Fibroblast of villous mesenchyme (primary cell): Measurements from ENCODE around the gene ZNF33B. TPM values are rescaled to one million over a fixed set of nuclear protein-coding genes. Genes with fewer than 3 reads are reported as not detected.
A peak's percentile ranks its signal among the peaks of the same experiment; 100 is the strongest.

Source experiments
- DNase-seq: peaks from one replicate; pipeline ENCODE4 v3.0.0-alpha.2; 2010; ENCODE audit warnings: low read depth
- H3K4me3 ChIP-seq: 2 replicates; pipeline ENCODE4 v1.5.1; 2011; ENCODE audit warnings: low read depth, mild to moderate bottlenecking, low read length
- total RNA-seq: library from RNA; depleted of rRNA; stranded (reverse); fragments of >200 nt; gene quantifications from 2 replicates; pipeline ENCODE4 v1.2.3, GENCODE V29; 2012
- TF ChIP-seq, protein P1 (sequence below): IDR thresholded peaks from 2 replicates; pipeline ENCODE4 v1.5.1; 2012; ENCODE audit warnings: low read depth, mild to moderate bottlenecking, low read length; ENCODE audit not compliant: insufficient read depth

Gene ZNF33B
- total RNA-seq, 1 donor, result 7.8 TPM

DNA sequence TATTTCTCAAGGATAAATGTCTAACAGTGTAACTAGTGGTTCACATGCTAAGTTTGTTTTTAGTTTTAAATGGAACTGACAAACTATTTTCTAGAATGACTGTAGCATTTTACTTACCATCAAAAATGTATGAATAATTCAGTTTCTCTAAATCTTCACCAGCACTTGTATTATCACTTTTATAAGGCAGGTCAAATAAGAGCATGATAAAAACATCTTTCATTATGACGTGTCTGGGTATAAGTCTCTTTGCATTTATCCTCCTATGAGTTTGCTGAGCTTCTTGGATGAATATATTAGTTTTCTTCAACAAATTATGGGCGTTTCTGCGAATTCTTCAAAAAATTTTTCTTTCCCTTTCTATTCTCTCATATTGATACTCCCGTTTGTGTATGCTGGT lies 19.9 kb downstream of the ZNF33B start:
- TF ChIP-seq, protein P1, sequence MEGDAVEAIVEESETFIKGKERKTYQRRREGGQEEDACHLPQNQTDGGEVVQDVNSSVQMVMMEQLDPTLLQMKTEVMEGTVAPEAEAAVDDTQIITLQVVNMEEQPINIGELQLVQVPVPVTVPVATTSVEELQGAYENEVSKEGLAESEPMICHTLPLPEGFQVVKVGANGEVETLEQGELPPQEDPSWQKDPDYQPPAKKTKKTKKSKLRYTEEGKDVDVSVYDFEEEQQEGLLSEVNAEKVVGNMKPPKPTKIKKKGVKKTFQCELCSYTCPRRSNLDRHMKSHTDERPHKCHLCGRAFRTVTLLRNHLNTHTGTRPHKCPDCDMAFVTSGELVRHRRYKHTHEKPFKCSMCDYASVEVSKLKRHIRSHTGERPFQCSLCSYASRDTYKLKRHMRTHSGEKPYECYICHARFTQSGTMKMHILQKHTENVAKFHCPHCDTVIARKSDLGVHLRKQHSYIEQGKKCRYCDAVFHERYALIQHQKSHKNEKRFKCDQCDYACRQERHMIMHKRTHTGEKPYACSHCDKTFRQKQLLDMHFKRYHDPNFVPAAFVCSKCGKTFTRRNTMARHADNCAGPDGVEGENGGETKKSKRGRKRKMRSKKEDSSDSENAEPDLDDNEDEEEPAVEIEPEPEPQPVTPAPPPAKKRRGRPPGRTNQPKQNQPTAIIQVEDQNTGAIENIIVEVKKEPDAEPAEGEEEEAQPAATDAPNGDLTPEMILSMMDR, result no peak
- H3K4me3 ChIP-seq, result no peak overlapping the region
- no peak for DNase-seq

DNA sequence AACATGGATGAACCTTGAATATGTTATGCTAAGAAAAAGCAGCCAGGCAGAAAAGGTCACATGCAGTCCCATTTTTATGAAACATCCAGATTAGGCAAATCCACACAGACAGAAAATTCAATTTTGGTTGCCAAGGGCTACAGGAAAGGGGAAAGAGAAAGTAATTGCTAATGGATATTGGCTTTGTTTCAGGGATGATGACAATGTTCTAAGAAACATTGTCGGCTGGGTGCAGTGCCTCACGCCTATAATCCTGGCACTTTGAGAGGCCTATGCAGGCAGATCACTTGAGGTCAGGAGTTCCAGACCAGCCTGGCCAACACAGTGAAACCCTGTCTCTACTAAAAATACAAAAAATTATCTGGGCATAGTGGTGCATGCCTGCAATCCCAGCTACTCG lies 23.0 kb downstream of the ZNF33B start:
- H3K4me3 ChIP-seq, result no peak overlapping the region
- TF ChIP-seq, protein P1, result no peak
- DNase-seq, result no peak

DNA sequence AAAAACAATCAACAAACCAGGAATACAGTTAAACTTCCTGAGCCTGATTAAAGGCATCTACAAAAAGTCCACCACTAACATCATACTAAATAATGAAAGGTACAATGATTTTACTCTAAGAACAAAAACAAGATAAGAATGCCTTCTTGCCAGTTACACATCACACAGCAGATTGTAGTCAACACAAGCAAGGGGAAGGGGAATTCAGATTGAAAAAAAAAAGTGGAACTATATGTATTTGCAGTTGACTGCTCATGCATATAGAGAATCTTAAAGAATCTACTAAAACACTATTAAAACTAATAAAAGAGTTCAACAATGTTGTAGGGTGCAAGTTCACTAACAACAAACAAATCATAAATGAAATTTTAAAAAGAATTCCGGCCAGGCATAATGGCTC lies 28.5 kb downstream of the ZNF33B start:
- no peak overlapping the region for H3K4me3 ChIP-seq
- TF ChIP-seq, protein P1, result no peak
- no peak for DNase-seq

DNA sequence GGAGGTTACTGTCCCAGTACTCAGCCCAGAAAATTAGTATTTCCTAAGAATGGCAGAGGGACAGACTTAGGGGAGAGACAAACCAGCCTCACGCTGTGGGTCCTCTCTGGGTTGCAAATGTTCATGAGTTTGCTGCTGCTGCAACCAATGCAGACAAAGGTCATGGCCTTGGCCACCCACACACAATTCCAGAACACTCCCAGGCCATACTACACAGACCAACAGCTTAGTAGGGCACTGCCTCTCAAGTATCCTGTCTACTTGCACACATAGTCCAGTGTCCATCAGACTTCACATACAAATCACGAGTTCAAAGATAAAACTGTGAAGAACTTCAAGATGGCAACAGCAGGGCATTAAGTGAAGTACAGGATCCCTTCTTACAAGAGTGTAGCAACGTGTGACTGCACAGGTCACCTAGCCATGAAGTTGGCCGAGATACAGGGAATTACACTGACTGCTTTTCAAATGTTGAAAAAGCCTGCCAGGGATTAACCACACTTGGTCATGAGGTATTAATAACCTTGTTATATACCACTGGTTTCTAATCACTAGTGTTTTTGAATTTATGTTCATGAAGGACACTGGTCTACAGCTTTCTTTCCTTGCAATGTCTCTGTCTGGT lies 40.0 kb downstream of the ZNF33B start:
- TF ChIP-seq, protein P1, result no peak
- DNase-seq, result no peak
- no peak overlapping the region for H3K4me3 ChIP-seq

DNA sequence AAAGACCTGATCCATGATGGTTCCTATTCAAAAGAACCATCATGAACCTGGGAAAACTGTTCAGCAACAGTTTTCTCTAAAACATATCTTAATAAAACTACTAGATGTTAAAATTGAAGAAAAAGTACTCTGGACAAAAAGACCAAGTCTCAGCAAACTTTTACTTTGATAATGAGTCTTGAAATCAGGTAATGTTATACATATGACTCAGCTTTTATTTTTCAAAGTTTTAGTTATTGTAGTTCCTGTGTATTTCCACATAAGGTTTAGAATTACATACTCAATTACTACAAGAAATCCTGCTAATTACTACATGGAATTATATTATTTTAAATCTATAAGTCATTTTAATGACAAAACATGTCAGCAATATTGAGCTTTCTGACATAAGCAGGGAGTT lies 42.2 kb downstream of the ZNF33B start:
- no peak overlapping the region for H3K4me3 ChIP-seq
- TF ChIP-seq, protein P1, result no peak
- DNase-seq, result no peak

DNA sequence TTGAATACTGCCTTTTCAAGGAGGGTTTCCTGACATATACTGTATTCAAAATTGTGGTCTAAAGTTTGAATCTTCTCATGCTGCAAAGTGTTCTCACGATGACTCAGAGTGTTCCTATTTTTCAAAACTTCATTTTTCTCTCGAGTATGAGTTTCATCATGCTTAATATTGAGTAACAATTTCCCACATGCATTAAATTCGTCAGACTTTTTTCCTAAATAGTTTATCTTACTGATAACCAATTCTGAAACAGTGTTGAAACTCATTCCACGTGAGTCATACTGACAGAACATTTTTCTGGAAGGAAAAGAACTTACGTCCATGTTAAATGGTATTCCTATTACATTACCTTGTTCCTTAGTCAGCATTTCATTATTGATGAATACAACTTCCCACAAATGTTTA lies 44.1 kb downstream of the ZNF33B start:
- TF ChIP-seq, protein P1, result no peak
- peak; percentile 85 for DNase-seq

DNA sequence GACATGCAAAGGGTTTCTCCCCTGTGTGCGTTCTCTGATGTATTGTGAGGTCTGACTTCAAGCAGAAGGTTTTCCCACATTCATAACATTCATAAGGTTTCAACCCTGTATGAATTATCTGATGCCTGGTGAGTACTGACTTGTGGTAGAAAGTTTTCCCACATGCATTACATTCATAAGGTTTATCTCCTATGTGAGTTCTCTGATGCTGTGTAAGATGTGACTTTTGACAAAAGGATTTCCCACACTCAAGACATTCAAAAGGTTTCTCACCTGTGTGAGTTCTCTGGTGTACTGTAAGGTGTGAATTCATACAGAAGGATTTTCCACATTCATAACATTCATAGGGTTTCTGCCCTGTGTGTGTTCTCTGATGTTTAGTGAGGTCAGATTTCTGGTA lies 45.1 kb downstream of the ZNF33B start:
- no peak overlapping the region for H3K4me3 ChIP-seq
- TF ChIP-seq, protein P1, result no peak
- DNase-seq, result no peak

More for the DNA sequence above, 44.1 kb downstream of the ZNF33B start:
- no peak overlapping the region for H3K4me3 ChIP-seq
